ENCODE measurements around the gene DNER.
"Not testable (repeated sequence)": the region's sequence is repeated elsewhere in the genome, so short reads cannot be mapped to it uniquely, and the experiment has no call there.

DNER gene

GRCh38 chr2:229715895-229716507, 1.6 kb upstream of the DNER start:
- DNase-seq (ENCODE audit: low read depth) = no peak

DNA sequence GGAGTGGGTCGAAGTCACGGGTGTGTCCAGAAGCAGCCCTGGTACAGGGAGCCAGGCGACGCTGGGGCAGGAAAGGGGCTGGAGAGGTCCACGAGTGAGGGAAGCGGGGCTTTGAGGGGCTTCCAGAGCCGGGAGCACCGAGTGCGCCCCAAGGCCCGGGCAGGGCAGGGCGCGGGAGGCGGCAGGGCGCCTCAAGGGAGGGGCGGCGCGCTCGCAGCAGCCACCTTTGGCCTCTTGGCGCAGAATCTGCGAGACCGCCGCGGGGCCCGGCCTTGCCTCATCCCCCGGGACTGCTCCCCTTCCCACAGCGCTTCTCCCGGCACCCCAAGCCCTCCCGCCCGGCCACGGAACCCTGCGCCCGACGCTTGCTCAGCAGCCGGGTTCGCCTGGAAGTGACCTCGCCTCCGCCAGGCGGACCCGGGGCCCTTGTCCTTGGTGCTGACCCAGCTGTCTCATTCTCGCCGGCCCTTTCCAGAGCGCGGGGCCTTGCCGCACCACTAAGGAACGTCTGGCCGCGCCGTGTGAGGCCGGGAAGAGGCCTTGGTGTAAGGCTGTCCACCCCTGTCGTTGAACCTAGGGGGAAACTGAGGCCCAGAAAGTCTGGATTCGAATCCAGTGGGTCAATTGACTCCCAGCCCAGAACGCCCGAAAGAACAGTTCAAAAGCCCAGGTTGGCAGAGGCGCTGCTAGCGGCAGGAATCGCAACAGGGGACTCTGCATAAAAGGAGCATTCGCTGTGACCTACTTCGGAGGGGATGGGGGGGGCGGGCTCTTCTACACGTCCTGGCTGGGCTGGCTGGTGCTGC, 584 bp upstream of the DNER start:
- peak; percentile 20 for DNase-seq (ENCODE audit: low read depth)

GRCh38 chr2:229713371-229714079, 830 bp downstream of the DNER start:
- no peak for DNase-seq (ENCODE audit: low read depth)

DNA sequence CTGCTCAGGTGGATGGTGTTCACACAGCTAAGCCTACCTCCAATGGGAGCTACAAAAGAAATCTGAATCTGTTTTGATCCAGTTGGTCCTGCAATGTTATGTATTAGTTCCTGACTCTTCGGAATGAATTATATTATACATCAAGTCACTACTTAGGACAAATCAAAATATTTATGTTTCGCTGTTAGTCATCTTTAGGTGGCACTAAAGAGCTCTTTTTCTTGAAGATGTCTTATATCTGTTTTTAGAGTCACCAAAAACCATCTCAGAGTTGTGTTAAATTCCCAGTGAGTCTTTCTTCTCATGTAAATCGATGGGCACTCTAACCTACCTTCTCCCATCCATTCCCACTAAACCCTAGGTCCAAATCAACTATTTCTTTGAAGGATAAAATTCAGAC, 2.2 kb downstream of the DNER start:
- DNase-seq (ENCODE audit: low read depth) = no peak

- no peak for DNase-seq (ENCODE audit: low read depth)
These were observed 6.0 kb downstream of the DNER start for GRCh38 chr2:229708335-229708734.

DNA sequence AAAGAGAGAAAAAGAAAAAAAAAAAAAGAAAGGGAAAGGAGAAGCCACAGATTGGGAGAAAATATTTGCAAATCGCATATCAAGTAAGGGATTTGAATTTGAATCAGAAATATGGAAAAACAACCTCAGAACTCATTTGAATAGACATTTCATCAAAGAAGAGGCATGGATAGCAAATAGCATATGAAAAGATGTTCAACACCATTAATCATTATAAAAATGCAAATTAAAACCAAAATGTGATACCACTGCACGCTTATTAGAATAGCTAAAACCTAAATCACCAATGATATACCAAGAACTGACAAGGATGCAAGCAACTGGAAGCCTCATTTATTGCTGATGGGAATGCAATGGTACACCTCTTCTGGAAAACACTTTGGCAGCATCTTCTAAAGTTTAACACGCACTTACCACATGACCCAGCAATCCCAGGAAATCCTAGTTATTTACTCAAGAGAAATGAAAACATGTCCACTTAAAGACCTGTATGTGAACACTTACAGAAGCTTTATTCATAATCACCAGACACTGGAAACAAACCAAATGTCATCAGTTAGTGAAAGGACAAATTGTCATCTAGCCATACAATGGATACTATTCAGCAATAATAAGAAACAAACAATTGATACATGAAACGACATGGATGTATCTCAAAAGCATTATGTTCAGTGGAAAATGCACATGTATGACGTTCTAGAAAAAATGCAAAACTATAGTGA, 10.3 kb downstream of the DNER start:
- no peak for DNase-seq (ENCODE audit: low read depth)

DNA sequence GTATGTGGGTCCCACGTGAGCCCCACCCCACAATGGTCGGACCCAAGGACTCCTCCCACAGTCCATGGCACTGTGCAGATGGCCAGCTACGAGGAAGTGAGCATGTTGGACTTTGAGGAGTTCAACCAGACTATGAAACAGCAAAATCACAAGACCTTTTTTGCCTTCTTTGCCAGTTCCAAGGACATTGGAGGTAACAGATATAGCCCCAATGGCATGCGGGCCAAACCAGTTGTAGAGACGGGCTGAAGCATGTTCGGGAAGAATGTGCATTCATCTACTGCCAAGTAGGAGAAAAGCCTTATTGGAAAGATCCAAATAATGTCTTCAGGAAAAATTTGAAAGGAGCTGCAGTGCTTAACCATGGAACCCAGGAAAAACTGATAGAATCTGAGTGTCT, 12.6 kb downstream of the DNER start:
- no peak for DNase-seq (ENCODE audit: low read depth)

GRCh38 chr2:229701062-229701461, 13.3 kb downstream of the DNER start:
- DNase-seq (ENCODE audit: low read depth) = no peak

DNA sequence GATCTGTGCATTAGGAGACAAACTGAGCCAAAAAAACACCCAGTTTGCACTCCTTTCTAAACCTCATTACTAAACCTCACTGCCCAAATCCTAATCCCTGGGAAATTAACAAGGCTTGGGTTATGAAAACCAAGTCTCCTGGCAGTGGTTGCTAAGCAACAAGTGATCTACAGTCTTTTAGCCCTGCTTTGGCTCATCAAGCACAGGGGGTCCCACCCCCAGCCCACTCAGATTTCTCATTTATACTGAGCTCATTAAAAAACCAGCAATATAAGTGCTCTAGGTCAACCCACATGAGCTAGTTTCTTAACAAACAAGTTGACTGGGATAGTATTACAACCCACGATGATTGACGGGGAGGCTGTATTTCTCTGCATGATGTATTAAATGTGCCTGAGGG, 18.4 kb downstream of the DNER start:
- no peak for DNase-seq (ENCODE audit: low read depth)

DNA sequence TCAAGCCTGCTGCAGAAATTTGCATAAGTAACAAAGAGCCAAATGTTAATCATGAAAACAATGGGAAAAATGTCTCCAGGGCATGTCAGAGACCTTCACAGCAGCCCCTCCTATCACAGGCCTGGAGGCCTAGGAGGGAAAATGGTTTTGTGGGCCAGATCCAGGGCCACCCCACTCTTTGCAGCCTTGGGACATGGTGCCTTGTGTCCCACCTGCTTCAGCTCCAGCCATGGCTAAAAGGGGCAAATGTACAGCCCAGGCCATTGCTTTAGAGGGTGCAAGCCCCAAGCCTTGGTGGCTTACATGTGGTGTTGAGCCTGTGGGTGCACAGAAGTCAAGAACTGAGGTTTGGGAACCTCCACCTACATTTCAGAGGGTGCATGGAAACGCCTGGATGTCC, 20.5 kb downstream of the DNER start:
- not testable (repeated sequence) for DNase-seq (ENCODE audit: low read depth)

DNA sequence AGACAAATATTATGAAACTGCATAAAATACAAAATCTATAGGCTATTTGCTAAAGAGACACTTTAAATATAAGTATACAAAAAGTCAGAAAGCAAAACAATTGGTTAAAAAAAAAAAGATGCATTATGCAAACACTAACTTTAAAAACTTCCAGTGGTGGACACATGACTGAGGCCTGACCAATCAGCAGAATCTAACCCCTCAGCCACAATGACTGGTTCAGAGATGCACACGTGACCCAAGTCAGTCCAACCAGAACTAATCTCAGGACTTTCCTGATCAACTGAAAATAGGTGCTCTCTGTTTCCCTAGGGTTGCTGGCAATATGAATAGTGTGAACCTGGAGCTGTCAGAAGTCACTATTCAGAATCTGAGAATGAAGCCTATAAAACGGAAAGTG, 22.7 kb downstream of the DNER start:
- no peak for DNase-seq (ENCODE audit: low read depth)

- no peak for DNase-seq (ENCODE audit: low read depth)
These were observed 25.0 kb downstream of the DNER start for GRCh38 chr2:229689307-229689839.

GRCh38 chr2:229688141-229688540, 26.2 kb downstream of the DNER start:
- no peak for DNase-seq (ENCODE audit: low read depth)

GRCh38 chr2:229686122-229686919, 28.0 kb downstream of the DNER start:
- DNase-seq (ENCODE audit: low read depth) = no peak

GRCh38 chr2:229684942-229685562, 29.3 kb downstream of the DNER start:
- no peak for DNase-seq (ENCODE audit: low read depth)

DNA sequence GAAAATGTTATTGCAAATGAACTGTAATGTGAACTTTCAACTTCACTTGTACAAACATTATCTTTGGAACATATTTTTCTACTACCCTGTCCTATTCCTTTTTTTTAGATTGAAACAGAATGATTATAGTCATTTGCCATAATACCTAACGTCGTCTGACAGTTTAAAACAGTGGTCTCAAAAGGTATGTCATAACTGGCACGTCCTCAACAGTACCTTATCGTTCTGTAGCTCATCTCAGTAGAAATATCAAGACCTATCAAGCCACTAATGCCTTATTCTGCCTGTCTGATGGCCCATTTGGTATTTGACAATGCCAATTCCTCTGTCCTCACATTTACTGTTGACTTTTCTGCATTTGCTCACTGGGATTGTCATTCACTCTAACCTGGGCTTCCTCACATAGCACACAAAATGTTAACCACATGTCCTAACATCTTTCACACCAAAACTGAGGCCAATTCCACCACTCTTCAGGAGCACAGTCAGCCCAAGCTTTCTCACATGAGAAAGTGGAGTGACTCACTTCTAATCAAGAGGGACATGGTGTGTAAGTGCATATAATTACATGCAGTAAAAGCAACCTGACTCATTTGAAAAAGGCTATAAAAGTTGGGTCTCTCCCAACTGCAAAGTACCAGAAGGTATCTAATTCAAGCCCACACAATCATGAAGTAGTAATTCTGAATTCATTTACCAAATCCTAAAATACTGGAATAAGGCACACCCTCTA, 34.8 kb downstream of the DNER start:
- DNase-seq (ENCODE audit: low read depth) = no peak

- DNase-seq (ENCODE audit: low read depth) = no peak
These were observed 38.8 kb downstream of the DNER start for GRCh38 chr2:229675569-229675968.

DNA sequence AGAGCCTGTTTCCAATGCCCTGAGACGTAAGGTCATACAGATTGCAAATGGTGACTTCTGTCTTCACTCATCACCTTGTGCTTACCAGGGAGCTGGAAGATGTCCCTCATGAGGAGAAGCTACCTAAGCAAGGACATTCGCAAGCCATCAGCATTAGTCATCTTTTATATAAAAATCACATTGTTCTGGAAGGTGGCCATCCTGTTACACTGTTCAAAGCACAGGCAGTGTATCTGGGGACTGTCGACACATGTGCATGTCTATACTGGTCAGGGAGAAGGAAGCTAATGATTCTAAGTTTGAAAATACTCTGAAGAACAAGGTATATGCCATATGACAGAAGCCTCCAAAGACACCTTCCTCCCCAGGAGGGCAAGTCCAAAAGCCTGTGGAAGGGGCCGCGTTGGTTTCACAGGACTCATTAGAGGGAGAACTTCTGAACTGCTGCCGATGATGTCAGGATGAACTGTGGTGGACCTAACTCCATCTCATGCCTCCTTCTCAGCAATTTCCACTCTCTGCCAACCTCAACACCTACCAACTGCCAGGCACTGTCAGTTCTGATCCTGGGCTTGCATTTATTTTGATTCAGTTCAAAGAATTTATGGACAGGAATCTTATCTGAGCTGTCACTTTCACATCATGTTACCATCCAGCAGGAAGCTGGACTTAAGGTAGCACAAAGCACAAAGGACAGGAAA, 39.4 kb downstream of the DNER start:
- no peak for DNase-seq (ENCODE audit: low read depth)

GRCh38 chr2:229673676-229674075, 40.7 kb downstream of the DNER start:
- no peak for DNase-seq (ENCODE audit: low read depth)

- DNase-seq (ENCODE audit: low read depth) = no peak
These were observed 42.3 kb downstream of the DNER start for GRCh38 chr2:229672021-229672420.
